NB4 (cell line): Measurements from ENCODE around the gene CASKIN2.

Source experiments
- CTCF ChIP-seq: IDR thresholded peaks from one replicate; pipeline ENCODE4 v1.5.1; 2012; ENCODE audit warnings: low read depth, low read length
- MAX ChIP-seq: IDR thresholded peaks from 2 replicates; pipeline ENCODE4 v1.6.1; 2011; ENCODE audit warnings: low read depth, low read length
- MYC ChIP-seq: IDR thresholded peaks from 2 replicates; pipeline ENCODE4 v1.6.1; 2011; ENCODE audit warnings: low read depth, low read length
- POLR2A ChIP-seq: IDR thresholded peaks from 2 replicates; pipeline ENCODE4 v1.6.1; 2011; ENCODE audit warnings: mild to moderate bottlenecking; ENCODE audit not compliant: insufficient read length; ENCODE audit errors: extremely low read depth

GRCh38 chr17:75471207-75471606 lies 44.1 kb downstream of the CASKIN2 start:
- TF ChIP-seq CTCF (no peak), POLR2A (no peak), MAX (no peak), MYC (no peak)
